Suprapubic skin (tissue), 4 donors: ENCODE data around the gene NSUN4. TPM values are rescaled to one million over a fixed set of nuclear protein-coding genes. Genes with fewer than 3 reads are reported as not detected.
"Not testable (repeated sequence)": the region's sequence is repeated elsewhere in the genome, so short reads cannot be mapped to it uniquely, and the experiment has no call there.

Source experiments
- DNase-seq, 2 donors: peaks; one replicate each; pipeline ENCODE4 v3.0.0-alpha.2; 2019; ENCODE audit warnings: low spot score in 2 of 2
- H3K27ac ChIP-seq: fragments of 200-600 bp; sonication (generic); one replicate; pipeline ENCODE4 v1.5.1; 2019
- H3K27me3 ChIP-seq: fragments of 200-600 bp; sonication (generic); one replicate; pipeline ENCODE4 v1.5.1; 2019
- H3K36me3 ChIP-seq: fragments of 200-600 bp; sonication (generic); one replicate; pipeline ENCODE4 v1.5.1; 2019
- H3K4me1 ChIP-seq: fragments of 200-600 bp; sonication (generic); one replicate; pipeline ENCODE4 v1.5.1; 2019
- H3K4me3 ChIP-seq: fragments of 200-600 bp; sonication (generic); one replicate; pipeline ENCODE4 v1.5.1; 2019; ENCODE audit warnings: mild to moderate bottlenecking
- H3K9me3 ChIP-seq: fragments of 200-600 bp; sonication (generic); one replicate; pipeline ENCODE4 v1.5.1; 2019
- EP300 ChIP-seq: sonication (generic); formaldehyde crosslinking; IDR thresholded peaks from one replicate; pipeline ENCODE4 v1.6.1; 2017; ENCODE audit warnings: antibody characterized with exemption
- POLR2A ChIP-seq, 2 donors: fragments of 450-650 bp; IDR thresholded peaks; one replicate each; pipeline ENCODE4 v1.6.1; 2017; ENCODE audit warnings: antibody characterized with exemption in 2 of 2, mild to moderate bottlenecking in 2 of 2, moderate library complexity in 2 of 2
- POLR2AphosphoS5 ChIP-seq, 3 donors: sonication (generic); formaldehyde crosslinking; IDR thresholded peaks; one replicate each; pipeline ENCODE4 v1.6.1; 2017; ENCODE audit warnings: antibody characterized with exemption in 3 of 3
- WGBS: methylation state at CpG from one replicate; pipeline ENCODE4 v1.1.5; 2018; 5-methylcytosine and 5-hydroxymethylcytosine counted together
- total RNA-seq, 4 donors: library from RNA; depleted of rRNA; stranded (reverse); fragments of >200 nt; gene quantifications; one replicate each; pipeline ENCODE4 v1.1.0, GENCODE V29; 2016
- TF ChIP-seq, protein P1 (sequence below), 2 donors: fragments of 200-600 bp in 1 of 2; fragments of 450-650 bp in 1 of 2; sonication (generic) in 1 of 2; IDR thresholded peaks; one replicate each; pipeline ENCODE4 v1.5.1; 2016 to 2019; ENCODE audit warnings: antibody characterized with exemption in 2 of 2, mild to moderate bottlenecking in 1 of 2, moderate library complexity in 1 of 2

The NSUN4 gene
- total RNA-seq, 4 donors from 2014 or later: 21.3 to 27.5 (median 24.3) TPM

DNA sequence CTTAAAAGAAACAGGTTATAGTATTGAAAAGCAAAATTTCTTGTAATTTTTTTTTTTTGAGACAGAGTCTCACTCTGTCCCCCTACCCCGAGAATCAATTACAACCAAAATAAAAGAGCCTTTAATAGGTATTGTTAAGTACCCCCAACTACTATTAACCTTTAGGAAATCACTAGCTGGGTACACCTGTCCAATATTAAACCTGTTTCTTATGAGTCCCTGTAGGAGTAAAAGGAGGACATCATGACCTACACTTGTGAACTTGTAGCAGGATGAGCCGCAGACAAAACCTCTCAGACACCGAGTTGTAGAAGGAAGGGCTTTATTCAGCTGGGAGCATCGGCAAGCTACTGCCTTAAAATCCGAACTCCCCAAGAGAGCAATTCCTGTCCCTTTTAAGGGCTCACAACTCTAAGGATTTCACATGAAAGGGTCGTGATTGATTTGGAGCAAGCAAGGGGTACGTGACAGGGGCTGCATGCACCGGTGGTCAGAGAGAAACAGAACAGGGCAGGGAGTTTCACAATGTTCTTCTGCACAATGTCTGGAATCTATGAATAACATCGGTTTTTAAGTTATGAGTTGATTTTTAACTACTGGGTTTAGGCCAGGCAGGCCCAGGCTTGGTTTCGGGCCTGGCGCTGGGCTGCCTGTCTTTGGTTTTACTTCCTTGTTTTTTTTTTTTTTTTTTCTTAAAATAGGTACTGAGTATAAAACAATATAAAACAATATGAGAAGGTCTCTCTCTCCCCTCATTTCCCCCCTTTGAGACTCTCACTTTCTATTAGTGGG is 15.1 kb upstream of the NSUN4 start:
- H3K4me3 ChIP-seq, H3K9me3 ChIP-seq, H3K27me3 ChIP-seq, H3K4me1 ChIP-seq, H3K27ac ChIP-seq, DNase-seq, H3K36me3 ChIP-seq: not testable (repeated sequence)
- WGBS: 85% methylated on average over 11 of the region's 11 CpGs

DNA sequence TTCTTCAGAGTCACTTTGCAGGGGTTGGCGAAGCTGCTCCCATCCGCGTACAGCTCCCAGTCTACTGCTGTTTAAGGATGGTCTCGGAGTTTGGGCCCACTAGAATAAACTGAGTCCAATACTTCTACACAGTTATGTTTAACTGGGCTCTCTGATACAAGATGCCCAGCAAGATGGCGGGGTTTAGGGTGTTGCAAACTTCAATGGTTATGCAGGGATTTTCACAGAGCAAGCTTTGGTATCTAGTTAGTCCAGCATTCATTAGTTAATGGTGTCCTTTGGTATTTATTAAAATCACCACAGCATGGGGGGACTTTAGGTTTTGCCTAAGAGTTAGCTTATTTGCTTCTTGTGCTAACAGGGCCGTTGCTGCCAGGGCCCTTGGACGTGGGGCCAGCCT is 12.4 kb upstream of the NSUN4 start:
- not testable (repeated sequence) for H3K4me1 ChIP-seq, H3K27ac ChIP-seq
- WGBS: 95% methylated on average over 7 of the region's 7 CpGs

DNA sequence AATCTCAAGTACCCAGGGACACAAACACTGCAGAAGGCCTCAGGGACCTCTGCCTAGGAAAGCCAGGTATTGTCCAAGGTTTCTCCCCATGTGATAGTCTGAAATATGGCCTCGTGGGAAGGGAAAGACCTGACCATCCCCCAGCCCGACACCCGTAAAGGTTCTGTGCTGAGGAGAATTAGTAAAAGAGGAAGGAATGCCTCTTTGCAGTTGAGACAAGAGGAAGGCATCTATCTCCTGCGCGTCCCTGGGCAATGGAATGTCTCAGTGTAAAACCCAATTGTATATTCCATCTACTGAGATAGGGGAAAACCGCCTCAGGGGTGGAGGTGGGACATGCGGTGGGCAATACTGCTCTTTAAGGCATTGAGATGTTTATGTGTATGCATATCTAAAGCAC is 10.8 kb upstream of the NSUN4 start:
- not testable (repeated sequence) for H3K27ac ChIP-seq, H3K27me3 ChIP-seq, H3K9me3 ChIP-seq, H3K4me1 ChIP-seq, DNase-seq, H3K4me3 ChIP-seq, H3K36me3 ChIP-seq
- 71% methylated on average over 5 of the region's 7 CpGs for WGBS

More for the DNA sequence above, 12.4 kb upstream of the NSUN4 start:
- H3K4me3 ChIP-seq, H3K27me3 ChIP-seq, H3K9me3 ChIP-seq, DNase-seq, H3K36me3 ChIP-seq: not testable (repeated sequence)

DNA sequence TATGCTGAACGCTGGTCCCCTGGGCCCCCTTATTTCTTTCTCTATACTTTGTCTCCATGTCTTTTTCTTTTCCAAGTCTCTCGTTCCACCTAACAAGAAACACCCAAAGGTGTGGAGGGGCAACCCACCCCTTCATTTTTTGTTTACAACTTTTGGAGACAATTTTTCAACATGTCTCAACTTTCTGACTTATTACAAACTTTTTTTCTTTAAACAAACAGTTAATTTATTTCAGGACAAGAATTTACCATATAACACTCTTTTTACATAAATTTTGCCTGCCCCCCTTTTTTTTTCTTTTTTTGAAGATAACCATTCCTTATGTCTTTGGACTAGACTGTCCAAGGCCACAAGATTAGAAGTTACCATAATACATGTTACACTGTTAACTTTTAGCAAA is 10.2 kb upstream of the NSUN4 start:
- not testable (repeated sequence) for H3K4me1 ChIP-seq, H3K9me3 ChIP-seq, H3K27me3 ChIP-seq, DNase-seq, H3K4me3 ChIP-seq, H3K36me3 ChIP-seq, H3K27ac ChIP-seq
- WGBS: 80% methylated on average over 2 of the region's 2 CpGs

DNA sequence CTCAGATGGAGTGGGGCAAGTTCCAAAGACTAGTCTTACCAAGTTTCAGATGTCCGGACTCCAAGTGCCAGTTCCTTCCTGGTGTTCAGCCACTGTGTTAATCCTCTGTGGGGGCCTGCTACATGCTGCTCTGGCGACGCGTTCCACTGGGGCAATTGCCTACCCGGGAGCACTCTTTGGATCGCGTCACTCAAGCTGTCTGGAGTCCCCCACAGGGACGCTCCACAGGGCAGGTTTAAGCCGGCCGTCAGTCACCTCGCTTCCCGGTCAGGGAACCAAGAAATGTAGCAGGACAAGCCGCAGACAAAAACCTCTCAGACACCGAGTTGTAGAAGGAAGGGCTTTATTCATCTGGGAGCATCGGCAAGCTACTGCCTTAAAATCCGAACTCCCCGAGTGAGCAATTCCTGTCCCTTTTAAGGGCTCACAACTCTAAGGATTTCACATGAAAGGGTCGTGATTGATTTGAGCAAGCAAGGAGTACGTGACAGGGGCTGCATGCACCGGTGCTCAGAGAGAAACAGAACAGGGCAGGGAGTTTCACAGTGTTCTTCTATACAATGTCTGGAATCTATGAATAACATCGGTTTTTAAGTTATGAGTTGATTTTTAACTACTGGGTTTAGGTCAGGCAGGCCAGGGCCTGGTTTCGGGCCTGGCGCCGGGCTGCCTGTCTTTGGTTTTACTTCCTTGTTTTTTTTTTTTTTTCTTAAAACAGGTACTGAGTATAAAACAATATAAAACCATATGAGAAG is 8.6 kb upstream of the NSUN4 start:
- WGBS: 81% methylated on average over 24 of the region's 24 CpGs
- not testable (repeated sequence) for H3K4me3 ChIP-seq, H3K9me3 ChIP-seq, H3K27me3 ChIP-seq, DNase-seq, H3K36me3 ChIP-seq, H3K27ac ChIP-seq, H3K4me1 ChIP-seq

DNA sequence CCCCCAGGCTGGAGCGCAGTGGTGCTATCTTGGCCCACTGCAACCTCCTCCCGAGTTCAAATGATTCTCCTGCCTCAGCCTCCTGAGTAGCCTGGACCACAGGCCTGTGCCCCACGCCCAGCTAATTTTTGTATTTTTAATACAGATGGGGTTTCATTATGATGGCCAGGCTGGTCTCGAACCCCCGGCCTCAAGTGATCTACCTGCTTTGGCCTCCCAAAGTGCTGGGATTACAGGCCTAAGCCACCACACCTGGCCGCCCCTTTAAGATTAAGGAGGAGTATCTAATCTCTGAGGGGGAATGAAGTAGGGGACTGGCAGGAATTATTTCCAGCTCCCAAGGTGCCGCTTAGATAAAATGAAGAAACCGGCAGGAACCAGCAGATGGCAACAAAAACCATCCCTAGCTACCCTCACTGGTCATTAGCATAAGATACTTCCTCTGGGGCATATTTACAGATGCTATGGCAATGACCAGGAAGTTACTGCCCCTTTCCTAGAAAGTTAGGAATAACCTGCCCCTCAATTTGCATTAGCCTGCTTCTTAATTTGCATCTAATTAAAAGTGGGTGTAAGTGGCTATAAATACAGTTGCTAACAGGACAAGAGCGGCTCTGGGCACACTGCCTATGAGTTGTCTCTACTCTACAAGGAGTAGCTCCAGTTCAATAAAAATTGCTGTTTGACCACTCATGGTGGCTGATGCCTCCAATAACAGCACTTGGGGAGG is 7.1 kb upstream of the NSUN4 start:
- no peaks in the 10 kb centered on the region for H3K27me3 ChIP-seq
- WGBS: 78% methylated on average over 8 of the region's 9 CpGs
- H3K4me3 ChIP-seq: no peak overlapping the region
- no peak overlapping the region for H3K27ac ChIP-seq
- DNase-seq: no peak
- H3K36me3 ChIP-seq: no peaks in the 10 kb centered on the region
- H3K4me1 ChIP-seq: no peaks in the 10 kb centered on the region
- H3K9me3 ChIP-seq: no peaks in the 10 kb centered on the region
- TF ChIP-seq POLR2A (IDR thresholded peaks at IDR 0.05) (no peak), EP300 (no peak), POLR2AphosphoS5 (IDR thresholded peaks at IDR 0.05) (no peak)
- TF ChIP-seq, protein P1, sequence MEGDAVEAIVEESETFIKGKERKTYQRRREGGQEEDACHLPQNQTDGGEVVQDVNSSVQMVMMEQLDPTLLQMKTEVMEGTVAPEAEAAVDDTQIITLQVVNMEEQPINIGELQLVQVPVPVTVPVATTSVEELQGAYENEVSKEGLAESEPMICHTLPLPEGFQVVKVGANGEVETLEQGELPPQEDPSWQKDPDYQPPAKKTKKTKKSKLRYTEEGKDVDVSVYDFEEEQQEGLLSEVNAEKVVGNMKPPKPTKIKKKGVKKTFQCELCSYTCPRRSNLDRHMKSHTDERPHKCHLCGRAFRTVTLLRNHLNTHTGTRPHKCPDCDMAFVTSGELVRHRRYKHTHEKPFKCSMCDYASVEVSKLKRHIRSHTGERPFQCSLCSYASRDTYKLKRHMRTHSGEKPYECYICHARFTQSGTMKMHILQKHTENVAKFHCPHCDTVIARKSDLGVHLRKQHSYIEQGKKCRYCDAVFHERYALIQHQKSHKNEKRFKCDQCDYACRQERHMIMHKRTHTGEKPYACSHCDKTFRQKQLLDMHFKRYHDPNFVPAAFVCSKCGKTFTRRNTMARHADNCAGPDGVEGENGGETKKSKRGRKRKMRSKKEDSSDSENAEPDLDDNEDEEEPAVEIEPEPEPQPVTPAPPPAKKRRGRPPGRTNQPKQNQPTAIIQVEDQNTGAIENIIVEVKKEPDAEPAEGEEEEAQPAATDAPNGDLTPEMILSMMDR (IDR thresholded peaks at IDR 0.05): no peak

DNA sequence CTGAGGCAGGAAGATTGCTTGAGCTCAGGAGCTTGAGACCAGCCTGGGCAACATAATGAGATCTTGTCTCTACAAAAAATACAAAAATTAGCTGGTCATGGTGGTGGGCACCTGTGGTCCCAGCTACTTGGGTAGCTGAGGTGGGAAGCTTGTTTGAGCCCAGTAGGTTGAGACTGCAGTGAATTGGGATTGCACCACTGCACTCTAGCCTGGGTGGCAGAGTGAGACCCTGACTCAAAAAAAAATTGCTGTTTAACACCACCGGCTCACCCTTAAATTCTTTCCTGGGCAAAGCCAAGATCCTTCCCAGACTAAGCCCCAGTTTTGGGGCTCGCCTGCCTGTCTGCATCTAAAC is 6.6 kb upstream of the NSUN4 start:
- 78% methylated on average over 2 of the region's 2 CpGs for WGBS
- no peaks in the 10 kb centered on the region for H3K36me3 ChIP-seq
- no peaks in the 10 kb centered on the region for H3K4me1 ChIP-seq
- TF ChIP-seq, protein P1 (IDR thresholded peaks at IDR 0.05): no peak
- TF ChIP-seq POLR2A (IDR thresholded peaks at IDR 0.05) (no peak), POLR2AphosphoS5 (IDR thresholded peaks at IDR 0.05) (no peak), EP300 (no peak)
- no peak for DNase-seq
- H3K27ac ChIP-seq: no peak overlapping the region
- no peak overlapping the region for H3K4me3 ChIP-seq
- no peaks in the 10 kb centered on the region for H3K9me3 ChIP-seq
- no peaks in the 10 kb centered on the region for H3K27me3 ChIP-seq
